ENCODE results near the gene TRIM33.
"Not testable (repeated sequence)": the region's sequence is repeated elsewhere in the genome, so short reads cannot be mapped to it uniquely, and the experiment has no call there.

Gene TRIM33

GRCh38 chr1:114368560-114369255 is 142.3 kb downstream of the TRIM33 start:
- Histone ChIP-seq H3K27ac (ENCODE audit: insufficient read depth, low read depth, low read length, poor library complexity, severe bottlenecking) (no peak overlapping the region), H3K36me3 (ENCODE audit: control insufficient read depth, insufficient read depth, low read length) (no peaks in the 10 kb centered on the region), H3K27me3 (ENCODE audit: control insufficient read depth, insufficient read depth, low read length, poor library complexity, severe bottlenecking) (no peaks in the 10 kb centered on the region), H3K9me3 (ENCODE audit: control insufficient read depth, low read length) (no peaks in the 10 kb centered on the region), H3K4me1 (ENCODE audit: control insufficient read depth, insufficient read depth, low read length) (no peaks in the 10 kb centered on the region), H3K4me3 (ENCODE audit: insufficient read depth, low read depth, low read length) (no peak overlapping the region)
- WGBS, 2 experiments = 92 to 93% methylated on average over 15 of the region's 15 CpGs

GRCh38 chr1:114367810-114368209 is 143.2 kb downstream of the TRIM33 start:
- WGBS, 2 experiments = 78 to 83% methylated on average over 2 of the region's 2 CpGs
- no peaks in the 10 kb centered on the region for H3K9me3 ChIP-seq (ENCODE audit: control insufficient read depth, low read length)
- no peak overlapping the region for H3K4me3 ChIP-seq (ENCODE audit: insufficient read depth, low read depth, low read length)
- no peaks in the 10 kb centered on the region for H3K27me3 ChIP-seq (ENCODE audit: control insufficient read depth, insufficient read depth, low read length, poor library complexity, severe bottlenecking)
- H3K36me3 ChIP-seq (ENCODE audit: control insufficient read depth, insufficient read depth, low read length) = no peaks in the 10 kb centered on the region
- no peaks in the 10 kb centered on the region for H3K4me1 ChIP-seq (ENCODE audit: control insufficient read depth, insufficient read depth, low read length)
- H3K27ac ChIP-seq (ENCODE audit: insufficient read depth, low read depth, low read length, poor library complexity, severe bottlenecking) = no peak overlapping the region

DNA sequence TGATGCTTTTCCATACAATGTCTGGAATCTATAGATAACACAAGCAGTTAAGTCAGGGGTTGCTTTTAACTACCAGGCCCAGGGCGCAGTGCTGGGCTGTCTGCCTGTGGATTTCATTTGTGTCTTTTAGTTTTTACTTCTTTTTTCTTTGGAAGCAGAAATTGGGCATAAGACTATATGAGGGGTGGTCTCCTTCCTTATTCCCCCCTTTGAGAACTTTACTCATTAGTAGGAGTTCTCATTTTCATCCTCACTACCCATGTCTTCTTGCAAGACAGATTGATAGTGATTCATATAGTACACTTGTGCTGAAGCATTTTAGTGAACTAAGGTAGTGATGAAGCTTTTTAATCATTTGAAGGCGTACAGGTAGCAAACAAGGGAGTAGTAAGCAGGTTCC is 147.8 kb downstream of the TRIM33 start:
- WGBS, 2 experiments = 100% methylated on average over 1 of the region's 2 CpGs

GRCh38 chr1:114359791-114360190 is 151.2 kb downstream of the TRIM33 start:
- Histone ChIP-seq H3K36me3 (ENCODE audit: control insufficient read depth, insufficient read depth, low read length) (no peaks in the 10 kb centered on the region), H3K4me1 (ENCODE audit: control insufficient read depth, insufficient read depth, low read length) (no peaks in the 10 kb centered on the region), H3K27me3 (ENCODE audit: control insufficient read depth, insufficient read depth, low read length, poor library complexity, severe bottlenecking) (no peaks in the 10 kb centered on the region), H3K27ac (ENCODE audit: insufficient read depth, low read depth, low read length, poor library complexity, severe bottlenecking) (no peak overlapping the region), H3K4me3 (ENCODE audit: insufficient read depth, low read depth, low read length) (no peak overlapping the region), H3K9me3 (ENCODE audit: control insufficient read depth, low read length) (no peaks in the 10 kb centered on the region)
- 84 to 88% methylated on average over 1 of the region's 1 CpG for whole genome bisulfite sequencing, 2 experiments

More for the DNA sequence above, 147.8 kb downstream of the TRIM33 start:
- H3K4me3 ChIP-seq (ENCODE audit: insufficient read depth, low read depth, low read length); H3K36me3 ChIP-seq (ENCODE audit: control insufficient read depth, insufficient read depth, low read length); H3K4me1 ChIP-seq (ENCODE audit: control insufficient read depth, insufficient read depth, low read length); H3K27me3 ChIP-seq (ENCODE audit: control insufficient read depth, insufficient read depth, low read length, poor library complexity, severe bottlenecking); H3K9me3 ChIP-seq (ENCODE audit: control insufficient read depth, low read length); H3K27ac ChIP-seq (ENCODE audit: insufficient read depth, low read depth, low read length, poor library complexity, severe bottlenecking): not testable (repeated sequence)

- Histone ChIP-seq H3K36me3 (ENCODE audit: control insufficient read depth, insufficient read depth, low read length) (no peaks in the 10 kb centered on the region), H3K27me3 (ENCODE audit: control insufficient read depth, insufficient read depth, low read length, poor library complexity, severe bottlenecking) (no peaks in the 10 kb centered on the region), H3K4me3 (ENCODE audit: insufficient read depth, low read depth, low read length) (no peak overlapping the region), H3K27ac (ENCODE audit: insufficient read depth, low read depth, low read length, poor library complexity, severe bottlenecking) (no peak overlapping the region), H3K4me1 (ENCODE audit: control insufficient read depth, insufficient read depth, low read length) (no peaks in the 10 kb centered on the region), H3K9me3 (ENCODE audit: control insufficient read depth, low read length) (no peaks in the 10 kb centered on the region)
- WGBS, 2 experiments = 97% methylated on average over 2 to 3 of the region's 3 CpGs
These were observed 155.8 kb downstream of the TRIM33 start for GRCh38 chr1:114355240-114355639.

- WGBS, 2 experiments = 59 to 67% methylated on average over 4 of the region's 4 CpGs
- H3K9me3 ChIP-seq (ENCODE audit: control insufficient read depth, low read length) = no peaks in the 10 kb centered on the region
- H3K27me3 ChIP-seq (ENCODE audit: control insufficient read depth, insufficient read depth, low read length, poor library complexity, severe bottlenecking) = no peaks in the 10 kb centered on the region
These were observed 157.7 kb downstream of the TRIM33 start for GRCh38 chr1:114353262-114353661.

GRCh38 chr1:114352797-114353196 is 158.2 kb downstream of the TRIM33 start:
- Histone ChIP-seq H3K36me3 (ENCODE audit: control insufficient read depth, insufficient read depth, low read length) (no peaks in the 10 kb centered on the region), H3K9me3 (ENCODE audit: control insufficient read depth, low read length) (no peaks in the 10 kb centered on the region), H3K27me3 (ENCODE audit: control insufficient read depth, insufficient read depth, low read length, poor library complexity, severe bottlenecking) (no peaks in the 10 kb centered on the region), H3K27ac (ENCODE audit: insufficient read depth, low read depth, low read length, poor library complexity, severe bottlenecking) (no peak overlapping the region), H3K4me3 (ENCODE audit: insufficient read depth, low read depth, low read length) (no peak overlapping the region), H3K4me1 (ENCODE audit: control insufficient read depth, insufficient read depth, low read length) (no peaks in the 10 kb centered on the region)
- WGBS, 2 experiments = 62% methylated on average over 6 of the region's 6 CpGs

More at GRCh38 chr1:114353262-114353661, 157.7 kb downstream of the TRIM33 start:
- Histone ChIP-seq H3K36me3 (ENCODE audit: control insufficient read depth, insufficient read depth, low read length) (no peaks in the 10 kb centered on the region), H3K4me1 (ENCODE audit: control insufficient read depth, insufficient read depth, low read length) (no peaks in the 10 kb centered on the region), H3K4me3 (ENCODE audit: insufficient read depth, low read depth, low read length) (no peak overlapping the region), H3K27ac (ENCODE audit: insufficient read depth, low read depth, low read length, poor library complexity, severe bottlenecking) (no peak overlapping the region)

GRCh38 chr1:114350731-114351445 is 160.1 kb downstream of the TRIM33 start:
- Histone ChIP-seq H3K27ac (ENCODE audit: insufficient read depth, low read depth, low read length, poor library complexity, severe bottlenecking) (no peak overlapping the region), H3K36me3 (ENCODE audit: control insufficient read depth, insufficient read depth, low read length) (no peaks in the 10 kb centered on the region), H3K27me3 (ENCODE audit: control insufficient read depth, insufficient read depth, low read length, poor library complexity, severe bottlenecking) (peaks cover 5% of the 10 kb centered on the region), H3K9me3 (ENCODE audit: control insufficient read depth, low read length) (no peaks in the 10 kb centered on the region), H3K4me1 (ENCODE audit: control insufficient read depth, insufficient read depth, low read length) (no peaks in the 10 kb centered on the region), H3K4me3 (ENCODE audit: insufficient read depth, low read depth, low read length) (no peak overlapping the region)
- WGBS, 2 experiments = 93 to 95% methylated on average over 10 of the region's 10 CpGs

DNA sequence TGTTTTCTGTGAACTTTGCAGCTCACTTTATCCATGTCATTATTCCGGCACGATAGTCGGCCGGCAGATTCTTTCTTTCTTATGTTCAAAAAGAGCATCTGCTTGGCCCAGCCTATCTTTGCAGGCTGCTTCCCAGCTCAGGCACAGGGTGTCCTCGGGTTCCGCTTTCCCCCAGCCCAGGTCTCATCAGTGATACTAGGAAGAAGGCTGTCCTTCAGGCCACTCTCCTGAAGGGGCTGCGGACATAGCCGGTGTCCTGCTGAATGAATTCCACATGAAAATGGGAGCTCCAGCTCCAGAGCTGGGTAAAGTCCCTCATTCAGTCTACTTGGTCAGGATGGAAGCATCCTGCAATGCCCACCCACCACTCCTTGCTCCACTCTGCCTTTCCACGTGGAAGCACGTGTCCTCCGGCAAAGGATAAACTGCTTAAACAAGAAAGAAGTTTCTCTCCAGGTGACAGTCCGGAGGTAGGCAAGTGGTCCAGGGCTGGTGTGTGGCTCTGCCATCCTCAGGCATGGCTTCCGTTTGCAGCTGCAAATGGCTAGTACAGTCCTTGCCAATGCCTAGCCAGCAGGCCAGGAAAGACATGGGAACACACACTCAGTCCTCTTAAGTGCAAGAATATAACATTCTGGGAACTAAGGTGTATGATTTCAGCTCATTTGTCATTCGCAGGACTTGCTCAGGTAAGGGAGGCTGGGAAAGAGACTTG is 161.0 kb downstream of the TRIM33 start:
- peaks cover 5% of the 10 kb centered on the region for H3K27me3 ChIP-seq (ENCODE audit: control insufficient read depth, insufficient read depth, low read length, poor library complexity, severe bottlenecking)
- 93 to 94% methylated on average over 14 of the region's 14 CpGs for WGBS, 2 experiments
- H3K4me1 ChIP-seq (ENCODE audit: control insufficient read depth, insufficient read depth, low read length) = no peaks in the 10 kb centered on the region
- H3K9me3 ChIP-seq (ENCODE audit: control insufficient read depth, low read length) = no peaks in the 10 kb centered on the region
- no peak overlapping the region for H3K27ac ChIP-seq (ENCODE audit: insufficient read depth, low read depth, low read length, poor library complexity, severe bottlenecking)
- H3K36me3 ChIP-seq (ENCODE audit: control insufficient read depth, insufficient read depth, low read length) = no peaks in the 10 kb centered on the region
- H3K4me3 ChIP-seq (ENCODE audit: insufficient read depth, low read depth, low read length) = no peak overlapping the region

Data from ectodermal cell (in vitro differentiated cells).